ENCODE measurements around the gene ERFE.

GRCh38 chr2:238169708-238170251, 11.0 kb downstream of the ERFE start:
- TF ChIP-seq POLR2A (IDR thresholded peaks at IDR 0.05) (no peak), CTCF (IDR thresholded peaks at IDR 0.05 in 4 of 5, conservative IDR thresholded peaks at IDR 0.05 in 1 of 5) (no peak)

All from gastrocnemius medialis (tissue), 4 donors.